Measurements from ENCODE around the gene ARHGEF6. TPM values are rescaled to one million over a fixed set of nuclear protein-coding genes. Genes with fewer than 3 reads are reported as not detected.

Gene ARHGEF6
- total RNA-seq, 1 experiment from 2014 or later = 5.1 TPM

- Mint-ChIP-seq H3K27ac (no peak overlapping the region), H3K4me3 (no peak overlapping the region)
- ATAC-seq = no peak
Observed at GRCh38 chrX:136825771-136826170, 45.0 kb upstream of the ARHGEF6 start.

GRCh38 chrX:136823175-136823574 is 42.4 kb upstream of the ARHGEF6 start:
- Mint-ChIP-seq H3K4me1 (0 out of 2 replicates have a peak, but pooled peaks cover 2% of the 10 kb centered on the region), H3K9me3 (no peaks in the 10 kb centered on the region), H3K27me3 (ENCODE audit: low read depth) (no peaks in the 10 kb centered on the region), H3K36me3 (peaks cover 4% of the 10 kb centered on the region), H3K27ac (no peak overlapping the region), H3K4me3 (no peak overlapping the region)
- CTCF ChIA-PET = no interaction called here
- DNase-seq (ENCODE audit: low spot score) = no peak
- no peak for ATAC-seq
- POLR2A ChIA-PET = no interaction called here
- TF ChIP-seq JAZF1 (CRISPR knock-in tag; IDR thresholded peaks at IDR 0.05) = no peak
- TF ChIP-seq IRF2 (CRISPR knock-in tag; IDR thresholded peaks at IDR 0.05; ENCODE audit: borderline replicate concordance, low read depth) = no peak
- no peak for TF ChIP-seq ATF2 (CRISPR knock-in tag; IDR thresholded peaks at IDR 0.05; ENCODE audit: borderline replicate concordance, low read depth)
- no peak for TF ChIP-seq ZNF425 (CRISPR knock-in tag; conservative IDR thresholded peaks at IDR 0.05)
- TF ChIP-seq TCF7 (CRISPR knock-in tag; IDR thresholded peaks at IDR 0.05; ENCODE audit: low read depth) = no peak
- no peak for TF ChIP-seq GRHL2 (CRISPR knock-in tag; IDR thresholded peaks at IDR 0.05; ENCODE audit: insufficient replicate concordance, severe bottlenecking)
- TF ChIP-seq FOXP1 (CRISPR knock-in tag; IDR thresholded peaks at IDR 0.05; ENCODE audit: borderline replicate concordance) = no peak
- no peak for TF ChIP-seq ELF4 (CRISPR knock-in tag; IDR thresholded peaks at IDR 0.05; ENCODE audit: low read depth)
- no peak for TF ChIP-seq ATF1 (CRISPR knock-in tag; IDR thresholded peaks at IDR 0.05)
- no peak for TF ChIP-seq ZNF671 (CRISPR knock-in tag; IDR thresholded peaks at IDR 0.05)
- no peak for TF ChIP-seq PRDM15 (CRISPR knock-in tag; IDR thresholded peaks at IDR 0.05)
- TF ChIP-seq KAT7 (CRISPR knock-in tag; IDR thresholded peaks at IDR 0.05; ENCODE audit: borderline replicate concordance) = no peak
- no peak for TF ChIP-seq GTF2I (CRISPR knock-in tag; conservative IDR thresholded peaks at IDR 0.05)
- TF ChIP-seq NR2C2 (CRISPR knock-in tag; IDR thresholded peaks at IDR 0.05) = no peak
- TF ChIP-seq RELA (CRISPR knock-in tag; IDR thresholded peaks at IDR 0.05; ENCODE audit: borderline replicate concordance) = no peak
- TF ChIP-seq CREB1 (CRISPR knock-in tag; IDR thresholded peaks at IDR 0.05) = no peak

More at GRCh38 chrX:136825771-136826170, 45.0 kb upstream of the ARHGEF6 start:
- H3K27me3 Mint-ChIP-seq (ENCODE audit: low read depth) = no peaks in the 10 kb centered on the region
- DNase-seq (ENCODE audit: low spot score) = no peak
- no peak for TF ChIP-seq TEAD1 (CRISPR knock-in tag; IDR thresholded peaks at IDR 0.05)
- TF ChIP-seq IRF1 (CRISPR knock-in tag; IDR thresholded peaks at IDR 0.05) = no peak
- no peak for TF ChIP-seq TEAD4 (CRISPR knock-in tag; IDR thresholded peaks at IDR 0.05)
- ChIA-PET POLR2A (no interaction called here), CTCF (no interaction called here)
- H3K36me3 Mint-ChIP-seq = no peaks in the 10 kb centered on the region; the same call in none of the 2 replicates
- H3K4me1 Mint-ChIP-seq = 0 out of 2 replicates have a peak, but pooled peaks cover 2% of the 10 kb centered on the region
- H3K9me3 Mint-ChIP-seq = 0 out of 2 replicates have a peak, but pooled peaks cover 6% of the 10 kb centered on the region

Measured in WTC11 (cell line).